ENCODE measurements around the gene NPBWR2. TPM values are rescaled to one million over a fixed set of nuclear protein-coding genes. Genes with fewer than 3 reads are reported as not detected.
A peak's percentile ranks its signal among the peaks of the same experiment; 100 is the strongest.
"Not testable (repeated sequence)": the region's sequence is repeated elsewhere in the genome, so short reads cannot be mapped to it uniquely, and the experiment has no call there.

Gene NPBWR2
- total RNA-seq, 1 donor from 2014 or later: not detected

- H3K27ac ChIP-seq: no peak overlapping the region
- peak in 1 of 2 donors; percentile 34 for DNase-seq (ENCODE audit: low spot score in 2 of 2)
- no peaks in the 10 kb centered on the region for H3K4me1 ChIP-seq
- H3K36me3 ChIP-seq: no peaks in the 10 kb centered on the region
- TF ChIP-seq, protein P1, sequence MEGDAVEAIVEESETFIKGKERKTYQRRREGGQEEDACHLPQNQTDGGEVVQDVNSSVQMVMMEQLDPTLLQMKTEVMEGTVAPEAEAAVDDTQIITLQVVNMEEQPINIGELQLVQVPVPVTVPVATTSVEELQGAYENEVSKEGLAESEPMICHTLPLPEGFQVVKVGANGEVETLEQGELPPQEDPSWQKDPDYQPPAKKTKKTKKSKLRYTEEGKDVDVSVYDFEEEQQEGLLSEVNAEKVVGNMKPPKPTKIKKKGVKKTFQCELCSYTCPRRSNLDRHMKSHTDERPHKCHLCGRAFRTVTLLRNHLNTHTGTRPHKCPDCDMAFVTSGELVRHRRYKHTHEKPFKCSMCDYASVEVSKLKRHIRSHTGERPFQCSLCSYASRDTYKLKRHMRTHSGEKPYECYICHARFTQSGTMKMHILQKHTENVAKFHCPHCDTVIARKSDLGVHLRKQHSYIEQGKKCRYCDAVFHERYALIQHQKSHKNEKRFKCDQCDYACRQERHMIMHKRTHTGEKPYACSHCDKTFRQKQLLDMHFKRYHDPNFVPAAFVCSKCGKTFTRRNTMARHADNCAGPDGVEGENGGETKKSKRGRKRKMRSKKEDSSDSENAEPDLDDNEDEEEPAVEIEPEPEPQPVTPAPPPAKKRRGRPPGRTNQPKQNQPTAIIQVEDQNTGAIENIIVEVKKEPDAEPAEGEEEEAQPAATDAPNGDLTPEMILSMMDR (IDR thresholded peaks at IDR 0.05): no peak
- no peaks in the 10 kb centered on the region for H3K9me3 ChIP-seq
- intact Hi-C loops (cut with DNase I): loop anchor here (5.0 kb wide), 1 partner anchor 39 kb away; the partner anchor contains the start of genes LKAAEAR1 and OPRL1
- H3K27me3 ChIP-seq: peaks cover 6% of the 10 kb centered on the region
- H3K4me3 ChIP-seq: no peak overlapping the region
Measured at GRCh38 chr20:64121586-64121985, 14.2 kb upstream of the NPBWR2 start.

DNA sequence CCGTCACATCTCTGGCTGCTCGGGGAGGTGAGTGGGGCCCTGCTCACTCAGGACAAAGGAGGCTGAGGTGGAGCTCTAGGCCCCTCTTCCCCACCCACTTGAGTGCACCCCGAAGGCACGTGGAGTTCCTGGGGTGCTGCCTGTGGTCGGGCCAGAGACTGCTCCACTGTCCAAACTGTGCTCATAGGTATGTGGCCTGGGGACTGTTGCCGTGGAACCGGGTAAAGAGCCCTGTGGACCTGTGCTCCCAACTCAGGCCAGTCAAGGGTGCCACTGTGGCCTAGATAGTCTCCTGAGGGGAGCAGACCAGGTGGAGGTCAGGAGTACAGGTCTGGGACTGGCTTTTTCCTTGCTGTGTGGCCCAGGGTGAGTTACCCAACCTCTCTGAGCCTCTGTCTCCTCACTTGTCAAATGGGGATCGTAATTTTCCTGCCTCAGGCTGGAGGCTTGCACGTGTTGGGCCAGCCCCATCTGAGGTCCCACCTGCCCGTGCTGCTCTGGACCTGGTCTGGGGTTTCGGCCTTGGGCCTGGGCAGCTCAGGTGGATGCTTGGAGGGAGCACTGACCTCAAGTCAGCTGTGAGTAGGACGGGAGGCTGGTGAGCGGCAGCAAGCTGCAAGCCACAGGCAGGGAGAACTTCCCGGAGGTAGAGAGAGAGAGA, 12.4 kb upstream of the NPBWR2 start:
- DNase-seq (ENCODE audit: low spot score in 2 of 2): peak in 1 of 2 donors; percentile 60
- TF ChIP-seq, protein P1 (IDR thresholded peaks at IDR 0.05): no peak
- H3K9me3 ChIP-seq: no peaks in the 10 kb centered on the region
- H3K4me3 ChIP-seq: peak overlapping the region in 1 of 2 donors; percentile 22
- H3K27me3 ChIP-seq: peaks cover 6% of the 10 kb centered on the region
- intact Hi-C loops (cut with DNase I): loop anchor here (1.0 to 5.0 kb wide), 2 partner anchors 38 to 81 kb away; partner anchors contain the start of genes LKAAEAR1 and OPRL1
- H3K36me3 ChIP-seq: no peaks in the 10 kb centered on the region
- H3K27ac ChIP-seq: no peak overlapping the region
- H3K4me1 ChIP-seq: no peaks in the 10 kb centered on the region

GRCh38 chr20:64119301-64119680, 11.9 kb upstream of the NPBWR2 start:
- TF ChIP-seq, protein P1 (IDR thresholded peaks at IDR 0.05): no peak

DNA sequence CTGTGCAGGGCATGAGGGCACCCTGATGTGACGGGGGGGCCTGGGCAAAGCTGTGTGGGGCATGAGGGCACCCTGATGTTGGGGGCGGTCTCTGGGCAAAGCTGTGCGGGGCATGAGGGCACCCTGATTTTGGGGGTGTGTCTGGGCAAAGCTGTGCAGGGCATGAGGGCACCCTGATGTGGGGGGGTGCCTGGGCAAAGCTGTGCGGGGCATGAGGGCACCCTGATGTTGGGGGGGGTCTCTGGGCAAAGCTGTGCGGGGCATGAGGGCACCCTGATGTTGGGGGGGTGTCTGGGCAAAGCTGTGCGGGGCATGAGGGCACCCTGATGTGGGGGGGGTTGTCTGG, 10.0 kb upstream of the NPBWR2 start:
- H3K27me3 ChIP-seq; H3K4me1 ChIP-seq; H3K9me3 ChIP-seq; H3K4me3 ChIP-seq; intact Hi-C loops (cut with DNase I); H3K27ac ChIP-seq; H3K36me3 ChIP-seq; DNase-seq (ENCODE audit: low spot score in 2 of 2): not testable (repeated sequence)

More at GRCh38 chr20:64119301-64119680, 11.9 kb upstream of the NPBWR2 start:
- Histone ChIP-seq H3K4me3 (no peak overlapping the region), H3K27ac (no peak overlapping the region), H3K4me1 (no peaks in the 10 kb centered on the region), H3K27me3 (peaks cover 6% of the 10 kb centered on the region), H3K36me3 (no peaks in the 10 kb centered on the region), H3K9me3 (no peaks in the 10 kb centered on the region)
- intact Hi-C loops (cut with DNase I): no loop called here
- DNase-seq (ENCODE audit: low spot score in 2 of 2): peak in 1 of 2 donors; percentile 50

DNA sequence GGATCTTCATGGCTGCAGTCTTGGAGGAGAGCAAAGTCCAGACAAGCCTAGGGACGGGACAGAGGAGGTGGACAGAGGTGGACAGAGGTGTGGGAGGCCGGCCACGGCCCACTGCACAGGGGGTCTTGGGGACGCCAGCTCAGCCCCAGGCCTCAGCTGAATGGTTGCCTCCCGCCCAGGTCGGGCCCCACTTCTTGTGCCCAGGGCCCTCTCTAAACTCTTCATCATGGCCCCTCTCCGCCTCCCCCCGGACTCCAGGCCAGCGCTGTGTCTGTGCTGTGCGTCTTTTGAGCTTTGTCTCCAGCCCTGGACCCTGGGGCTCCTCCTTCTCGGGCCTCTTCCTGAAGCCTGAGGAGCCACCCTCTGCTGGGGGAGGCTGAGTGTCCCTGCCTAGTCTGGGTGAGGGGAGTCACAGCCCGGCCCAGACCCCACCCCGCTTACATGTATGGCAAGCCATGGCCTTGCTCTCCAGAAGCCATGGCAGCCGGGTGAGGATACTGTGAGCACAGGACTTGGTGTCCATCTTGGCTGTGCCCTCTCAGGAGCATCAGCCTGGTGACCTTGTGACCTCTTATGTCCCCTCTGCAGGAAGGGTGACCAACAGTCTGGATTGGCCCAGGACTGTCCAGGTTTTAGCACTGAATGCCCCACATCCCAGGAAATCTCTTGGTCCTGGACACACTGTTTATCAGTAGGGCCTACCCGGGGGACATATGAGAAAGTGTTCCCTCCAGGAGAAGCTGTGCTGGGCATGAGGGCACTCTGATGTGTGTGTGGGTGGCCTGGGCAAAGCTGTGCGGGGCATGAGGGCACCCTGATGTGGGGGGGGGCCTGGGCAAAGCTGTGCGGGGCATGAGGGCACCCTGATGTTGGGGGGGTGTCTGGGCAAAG, 9.4 kb upstream of the NPBWR2 start:
- H3K4me1 ChIP-seq: no peaks in the 10 kb centered on the region
- H3K27ac ChIP-seq: no peak overlapping the region
- no peaks in the 10 kb centered on the region for H3K9me3 ChIP-seq
- intact Hi-C loops (cut with DNase I): no loop called here
- H3K4me3 ChIP-seq: no peak overlapping the region
- TF ChIP-seq, protein P1 (IDR thresholded peaks at IDR 0.05): no peak
- DNase-seq (ENCODE audit: low spot score in 2 of 2): no peak
- peaks cover 4% of the 10 kb centered on the region for H3K27me3 ChIP-seq
- H3K36me3 ChIP-seq: no peaks in the 10 kb centered on the region

DNA sequence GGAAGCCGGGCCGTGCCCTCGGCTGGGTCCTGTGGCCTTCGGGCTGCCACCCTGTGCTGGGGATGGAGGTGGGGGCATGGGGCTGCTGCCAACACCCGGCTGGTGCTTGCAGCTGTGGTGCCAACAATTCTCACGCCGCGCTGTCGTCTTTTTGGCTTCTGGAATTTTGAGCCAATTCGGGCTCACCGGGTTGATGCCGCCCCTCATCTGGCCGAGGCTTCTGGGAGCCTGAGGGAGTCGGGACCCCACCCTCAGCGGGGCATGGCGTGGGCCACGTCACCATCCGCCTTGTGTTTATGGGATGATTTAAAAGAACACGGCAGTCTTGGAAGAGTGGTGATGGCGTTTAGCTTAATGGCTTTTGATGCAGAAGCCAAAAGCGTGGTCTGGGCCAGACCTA, 8.7 kb upstream of the NPBWR2 start:
- Histone ChIP-seq H3K4me1 (no peaks in the 10 kb centered on the region), H3K9me3 (no peaks in the 10 kb centered on the region), H3K27ac (no peak overlapping the region), H3K36me3 (no peaks in the 10 kb centered on the region), H3K27me3 (no peaks in the 10 kb centered on the region), H3K4me3 (no peak overlapping the region)
- TF ChIP-seq, protein P1 (IDR thresholded peaks at IDR 0.05): no peak
- no peak for DNase-seq (ENCODE audit: low spot score in 2 of 2)
- intact Hi-C loops (cut with DNase I): no loop called here

All from ascending aorta (tissue), 2 donors.